Osteoblast (primary cell): Measurements from ENCODE around the gene ITPR3. TPM values are rescaled to one million over a fixed set of nuclear protein-coding genes. Genes with fewer than 3 reads are reported as not detected.

Experiments
- DNase-seq: peaks from one replicate; pipeline ENCODE4 v3.0.0; 2011; ENCODE audit warnings: low spot score, mixed read lengths; ENCODE audit not compliant: insufficient read length; ENCODE audit errors: missing footprints
- H2AFZ ChIP-seq: 2 replicates; pipeline ENCODE4 v1.6.0; 2011; ENCODE audit warnings: mild to moderate bottlenecking, low read length
- H3K27ac ChIP-seq: 2 replicates; pipeline ENCODE4 v1.5.1; 2011; ENCODE audit warnings: mild to moderate bottlenecking, low read depth, low read length, moderate library complexity
- H3K27me3 ChIP-seq: 2 replicates; pipeline ENCODE4 v1.6.0; 2012; ENCODE audit warnings: mild to moderate bottlenecking, control low read depth, inconsistent platforms, low read length, moderate library complexity; ENCODE audit not compliant: insufficient read depth
- H3K36me3 ChIP-seq: 2 replicates; pipeline ENCODE4 v1.5.1; 2011; ENCODE audit warnings: mild to moderate bottlenecking, low read length, control low read depth, moderate library complexity; ENCODE audit not compliant: insufficient read depth
- H3K4me1 ChIP-seq: 2 replicates; pipeline ENCODE4 v1.5.1; 2011; ENCODE audit warnings: mild to moderate bottlenecking, low read length, control low read depth, moderate library complexity; ENCODE audit not compliant: insufficient read depth
- H3K4me2 ChIP-seq: 2 replicates; pipeline ENCODE4 v1.6.0; 2011; ENCODE audit warnings: mild to moderate bottlenecking, low read length; ENCODE audit not compliant: insufficient read depth
- H3K4me3 ChIP-seq: fragments of 200-600 bp; sonication (generic); 3 replicates; pipeline ENCODE4 v1.5.1; 2012; ENCODE audit warnings: mild to moderate bottlenecking, low read length, inconsistent platforms; ENCODE audit not compliant: insufficient read depth
- H3K79me2 ChIP-seq: 2 replicates; pipeline ENCODE4 v1.6.0; 2012; ENCODE audit warnings: mild to moderate bottlenecking, low read length, control low read depth, inconsistent platforms; ENCODE audit not compliant: insufficient read depth
- H3K9me3 ChIP-seq: 2 replicates; pipeline ENCODE4 v1.5.1; 2011; ENCODE audit warnings: low read depth, low read length, control low read depth
- H4K20me1 ChIP-seq: 2 replicates; pipeline ENCODE4 v1.6.0; 2012; ENCODE audit warnings: mild to moderate bottlenecking, low read length, control low read depth; ENCODE audit not compliant: insufficient read depth
- CTCF ChIP-seq: IDR thresholded peaks from 2 replicates; pipeline ENCODE4 v1.5.1; 2011; ENCODE audit warnings: mild to moderate bottlenecking, low read depth, low read length, moderate library complexity; ENCODE audit errors: extremely low read depth
- total RNA-seq: library from RNA; depleted of rRNA; stranded (reverse); fragments of >200 nt; gene quantifications from 2 replicates; pipeline ENCODE4 v1.2.3, GENCODE V29; 2012

ITPR3 gene
- total RNA-seq, 1 donor: 46.7 TPM

GRCh38 chr6:33738153-33738552 lies 117.0 kb downstream of the ITPR3 start:
- Histone ChIP-seq H3K4me3 (no peak overlapping the region), H4K20me1 (no peaks in the 10 kb centered on the region), H3K79me2 (no peaks in the 10 kb centered on the region), H3K9me3 (no peaks in the 10 kb centered on the region), H3K4me2 (no peak overlapping the region), H3K4me1 (no peaks in the 10 kb centered on the region), H3K27ac (no peak overlapping the region), H3K36me3 (no peaks in the 10 kb centered on the region), H3K27me3 (peaks cover 5% of the 10 kb centered on the region), H2AFZ (no peak overlapping the region)
- DNase-seq: no peak
- TF ChIP-seq CTCF: no peak

DNA sequence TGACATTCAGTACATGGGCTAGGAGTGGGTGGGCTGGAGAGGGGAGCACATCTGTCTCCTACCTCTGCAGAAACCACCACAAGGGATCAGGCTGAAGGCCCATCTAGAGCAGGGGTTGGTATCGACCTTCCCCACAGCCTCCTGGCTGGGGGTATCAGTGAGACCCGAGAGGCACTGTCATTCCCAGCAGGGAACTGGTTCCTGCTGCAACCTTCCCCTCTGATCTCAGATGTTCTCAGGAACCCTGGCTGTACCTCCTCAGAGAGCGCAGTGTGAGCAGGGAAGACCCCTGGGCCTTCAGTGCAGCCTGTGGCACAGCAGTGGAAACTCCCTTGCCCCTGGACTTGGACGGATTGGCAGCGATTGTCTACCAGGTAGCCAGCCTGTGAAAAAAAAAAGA lies 117.8 kb downstream of the ITPR3 start:
- TF ChIP-seq CTCF: no peak
- H4K20me1 ChIP-seq: no peaks in the 10 kb centered on the region
- no peaks in the 10 kb centered on the region for H3K9me3 ChIP-seq
- no peak overlapping the region for H3K4me3 ChIP-seq
- H3K4me1 ChIP-seq: no peaks in the 10 kb centered on the region
- no peaks in the 10 kb centered on the region for H3K36me3 ChIP-seq
- H3K79me2 ChIP-seq: no peaks in the 10 kb centered on the region
- DNase-seq: no peak
- no peak overlapping the region for H3K27ac ChIP-seq
- H3K27me3 ChIP-seq: peaks cover 6% of the 10 kb centered on the region
- H3K4me2 ChIP-seq: no peak overlapping the region
- H2AFZ ChIP-seq: no peak overlapping the region

GRCh38 chr6:33739571-33739970 lies 118.4 kb downstream of the ITPR3 start:
- Histone ChIP-seq H3K9me3 (no peaks in the 10 kb centered on the region), H3K27ac (no peak overlapping the region), H3K27me3 (peaks cover 6% of the 10 kb centered on the region), H3K4me1 (no peaks in the 10 kb centered on the region), H3K36me3 (no peaks in the 10 kb centered on the region), H4K20me1 (no peaks in the 10 kb centered on the region), H2AFZ (no peak overlapping the region), H3K79me2 (no peaks in the 10 kb centered on the region), H3K4me3 (no peak overlapping the region), H3K4me2 (no peak overlapping the region)
- DNase-seq: no peak
- TF ChIP-seq CTCF: no peak

DNA sequence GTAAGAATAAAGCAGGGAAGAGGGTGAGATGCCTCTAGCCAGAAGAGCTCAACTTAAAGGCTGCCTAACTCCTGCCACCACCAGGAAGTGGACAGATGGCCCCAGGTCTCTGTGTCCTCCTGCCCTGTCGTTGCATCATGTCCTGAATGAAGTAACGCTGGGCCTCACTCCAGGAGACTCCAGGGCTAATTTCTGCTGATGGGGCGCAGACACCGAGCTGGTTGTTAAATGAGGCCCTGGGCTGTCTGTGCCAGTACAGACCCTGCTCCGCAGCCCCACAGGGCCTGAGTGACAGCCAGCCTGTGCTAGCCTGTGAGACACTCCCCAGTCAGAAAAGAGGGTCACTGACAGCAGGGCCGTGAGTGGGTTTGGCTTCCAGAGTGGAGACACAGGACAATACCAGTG lies 119.1 kb downstream of the ITPR3 start:
- Histone ChIP-seq H3K36me3 (no peaks in the 10 kb centered on the region), H3K27ac (no peak overlapping the region), H3K27me3 (peaks cover 6% of the 10 kb centered on the region), H3K79me2 (no peaks in the 10 kb centered on the region), H4K20me1 (no peaks in the 10 kb centered on the region), H3K9me3 (no peaks in the 10 kb centered on the region), H3K4me2 (no peak overlapping the region), H2AFZ (no peak overlapping the region), H3K4me1 (no peaks in the 10 kb centered on the region), H3K4me3 (no peak overlapping the region)
- TF ChIP-seq CTCF: no peak
- no peak for DNase-seq
